Daoy (cell line): ENCODE measurements around the gene YES1. TPM values are rescaled to one million over a fixed set of nuclear protein-coding genes. Genes with fewer than 3 reads are reported as not detected.
A peak's percentile ranks its signal among the peaks of the same experiment; 100 is the strongest.

Experiments used
- DNase-seq: peaks from one replicate; pipeline ENCODE4 v3.0.0-alpha.2; 2015; ENCODE audit warnings: low read depth
- total RNA-seq: library from RNA; depleted of rRNA; stranded (reverse); fragments of >200 nt; shearing (Covaris generic); gene quantifications from 2 replicates; pipeline ENCODE4 v1.2.3, GENCODE V29; 2014

Gene YES1
- total RNA-seq, 1 experiment from 2014 or later, result 48.8 TPM

GRCh38 chr18:725646-726045 is 86.4 kb downstream of the YES1 start:
- DNase-seq, result no peak

GRCh38 chr18:723541-724080 is 88.4 kb downstream of the YES1 start:
- no peak for DNase-seq

DNA sequence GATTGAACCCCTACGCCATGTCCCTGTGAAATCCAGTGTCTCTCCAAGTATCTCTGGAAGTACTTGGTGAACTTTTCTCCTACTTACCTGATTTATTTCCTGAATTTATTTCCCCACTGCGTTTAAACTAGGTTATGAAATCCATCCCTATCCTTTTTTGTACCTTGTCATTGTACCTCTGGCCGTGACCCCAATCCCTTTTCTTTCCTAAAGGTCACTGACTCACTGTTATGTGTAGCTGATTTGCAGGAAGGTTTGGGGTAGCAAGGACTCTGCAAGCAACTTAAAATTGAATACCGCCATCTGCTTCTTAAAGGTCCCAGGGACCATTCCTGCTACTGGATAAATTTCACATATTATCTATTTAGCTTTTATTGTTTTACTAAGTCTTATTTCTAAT is 95.0 kb downstream of the YES1 start:
- DNase-seq, result no peak

DNA sequence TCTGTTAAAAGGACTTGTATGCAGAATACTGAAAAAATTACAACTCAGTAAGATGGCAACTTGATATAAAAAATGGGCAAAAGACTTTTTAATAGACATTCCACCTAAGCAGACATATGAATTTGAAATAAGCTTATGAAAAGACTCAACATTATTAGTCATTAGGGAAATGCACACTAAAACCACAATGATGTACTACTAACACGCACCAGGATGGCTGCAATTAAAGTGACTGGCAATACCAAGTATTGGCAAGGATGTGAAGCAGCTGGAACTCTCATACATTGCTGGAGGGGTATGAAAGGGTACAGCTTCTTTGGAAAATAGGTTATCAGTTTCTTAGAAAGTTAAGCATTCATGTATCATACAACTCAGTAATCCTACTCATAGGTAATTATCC is 96.4 kb downstream of the YES1 start:
- DNase-seq, result peak; percentile 50

- DNase-seq, result no peak
Observed at GRCh38 chr18:713135-713490, 98.9 kb downstream of the YES1 start.

- DNase-seq, result peak; percentile 61
Observed at GRCh38 chr18:712401-713134, 99.5 kb downstream of the YES1 start, which contains the start of gene ENOSF1. Gene ENOSF1, minus strand, starts transcription at chr18:712630. Its CDS starts 43 bp downstream, at chr18:712587.

DNA sequence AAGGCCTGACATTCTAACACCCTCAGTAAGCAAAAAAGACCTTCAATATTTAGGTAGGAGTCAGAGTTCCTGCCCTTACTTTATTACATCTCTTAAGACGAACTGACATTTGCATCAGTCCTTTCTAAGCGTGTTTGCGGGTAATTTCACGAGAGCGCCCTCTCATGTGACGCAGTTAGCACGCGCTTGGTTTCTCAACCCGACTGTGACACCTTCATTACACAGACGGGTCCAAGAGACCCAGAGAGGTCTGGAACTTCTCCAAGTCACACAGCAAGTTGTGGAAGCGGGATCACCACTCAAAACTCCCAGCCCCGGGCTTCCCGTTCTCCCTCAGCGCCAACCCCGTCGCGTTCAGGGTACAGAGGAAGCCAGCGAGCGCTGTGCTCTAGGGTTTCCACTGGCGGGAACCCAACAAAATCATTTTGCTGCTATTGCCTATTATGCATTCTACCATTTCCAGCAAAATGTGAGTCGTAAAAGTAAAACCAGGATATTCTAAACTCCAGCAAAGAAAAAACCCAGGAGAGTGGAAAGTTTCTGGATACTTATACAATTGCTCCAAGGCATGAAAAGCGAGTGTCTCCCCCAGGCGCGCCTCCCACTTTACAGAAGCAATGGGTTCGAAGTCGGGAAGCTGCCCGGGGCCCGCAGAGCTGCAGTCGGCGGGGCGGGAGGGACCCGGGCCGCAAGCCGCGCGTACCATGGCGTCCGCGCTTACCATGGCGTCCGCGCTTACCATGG is 100.2 kb downstream of the YES1 start:
- peak; percentile 55 for DNase-seq

DNA sequence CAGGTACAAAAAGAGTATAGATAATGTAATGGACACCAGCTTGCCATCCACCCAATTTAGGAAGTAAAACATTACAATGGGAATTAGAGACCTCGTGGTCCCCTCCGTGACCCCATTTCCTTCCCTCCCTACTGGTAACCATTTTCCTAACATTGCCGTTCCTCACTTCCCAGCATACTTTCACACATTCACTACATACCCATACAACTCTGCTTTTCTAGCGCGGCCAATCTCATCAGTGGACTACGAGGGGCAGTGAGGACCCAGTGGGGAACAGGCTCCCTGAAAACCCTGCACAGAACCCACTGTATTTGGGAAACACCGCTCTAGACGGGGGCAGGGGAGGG is 100.8 kb downstream of the YES1 start:
- DNase-seq, result no peak

DNA sequence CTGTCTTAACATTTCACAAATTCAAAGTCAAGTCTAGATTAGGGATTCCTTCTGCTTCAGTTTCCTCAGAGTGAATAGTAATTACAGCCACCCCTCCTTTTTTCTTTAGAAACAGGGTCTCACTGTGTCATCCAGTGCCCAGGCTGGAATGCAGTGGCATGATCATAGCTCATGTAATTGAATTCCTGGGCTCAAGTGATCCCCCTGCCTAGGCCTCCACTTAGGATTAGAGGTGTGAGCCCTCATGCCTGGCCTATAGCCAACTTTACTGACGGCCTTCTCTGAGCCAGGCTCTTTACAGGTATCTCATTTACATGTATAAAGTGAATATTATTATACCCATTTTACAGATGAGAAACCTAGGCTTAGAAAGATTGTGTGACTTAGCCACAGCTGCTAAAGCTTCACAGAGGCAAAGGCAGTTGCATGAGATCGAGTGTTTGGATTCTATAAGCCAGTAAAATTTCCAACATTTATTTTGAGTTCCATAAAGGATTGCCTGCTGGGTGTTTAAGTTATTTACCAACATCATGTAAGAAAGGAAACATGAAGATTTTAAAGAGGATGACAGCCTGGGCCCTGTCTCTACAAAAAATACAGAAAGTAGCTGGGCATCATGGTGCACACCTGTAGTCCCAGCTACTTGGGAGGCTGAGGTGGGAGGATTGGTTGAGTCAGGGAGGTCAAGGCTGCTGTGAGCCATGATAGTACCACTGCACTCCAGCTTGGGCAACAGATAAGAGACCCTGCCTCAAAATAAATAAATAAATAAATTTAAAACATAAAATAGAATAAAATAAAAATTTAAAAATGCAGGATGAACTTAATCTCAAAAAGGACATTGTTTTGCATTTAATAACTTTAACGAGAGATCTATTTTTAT is 101.4 kb downstream of the YES1 start:
- no peak for DNase-seq

- DNase-seq, result no peak
Observed at GRCh38 chr18:709771-710170, 102.3 kb downstream of the YES1 start.

DNA sequence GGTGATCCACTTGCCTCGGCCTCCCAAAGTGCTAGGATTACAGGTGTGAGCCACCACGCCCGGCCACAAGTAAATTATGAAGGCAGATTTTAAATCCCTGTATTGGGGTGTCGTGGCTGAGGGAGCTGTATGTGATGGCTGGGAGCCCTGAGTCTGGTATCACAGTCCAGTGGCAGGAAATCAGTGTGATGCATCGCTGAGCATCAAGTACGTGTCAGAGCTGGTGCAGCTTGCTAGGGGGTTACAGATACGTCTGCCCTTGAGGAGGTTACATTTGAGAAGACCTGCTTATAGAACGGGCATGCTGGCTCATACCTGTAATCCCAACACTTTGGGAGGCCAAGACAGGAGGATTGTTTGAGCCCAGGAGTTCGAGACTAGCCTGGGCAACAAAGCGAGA is 103.9 kb downstream of the YES1 start:
- DNase-seq, result no peak

- no peak for DNase-seq
Observed at GRCh38 chr18:706405-706804, 105.6 kb downstream of the YES1 start.

DNA sequence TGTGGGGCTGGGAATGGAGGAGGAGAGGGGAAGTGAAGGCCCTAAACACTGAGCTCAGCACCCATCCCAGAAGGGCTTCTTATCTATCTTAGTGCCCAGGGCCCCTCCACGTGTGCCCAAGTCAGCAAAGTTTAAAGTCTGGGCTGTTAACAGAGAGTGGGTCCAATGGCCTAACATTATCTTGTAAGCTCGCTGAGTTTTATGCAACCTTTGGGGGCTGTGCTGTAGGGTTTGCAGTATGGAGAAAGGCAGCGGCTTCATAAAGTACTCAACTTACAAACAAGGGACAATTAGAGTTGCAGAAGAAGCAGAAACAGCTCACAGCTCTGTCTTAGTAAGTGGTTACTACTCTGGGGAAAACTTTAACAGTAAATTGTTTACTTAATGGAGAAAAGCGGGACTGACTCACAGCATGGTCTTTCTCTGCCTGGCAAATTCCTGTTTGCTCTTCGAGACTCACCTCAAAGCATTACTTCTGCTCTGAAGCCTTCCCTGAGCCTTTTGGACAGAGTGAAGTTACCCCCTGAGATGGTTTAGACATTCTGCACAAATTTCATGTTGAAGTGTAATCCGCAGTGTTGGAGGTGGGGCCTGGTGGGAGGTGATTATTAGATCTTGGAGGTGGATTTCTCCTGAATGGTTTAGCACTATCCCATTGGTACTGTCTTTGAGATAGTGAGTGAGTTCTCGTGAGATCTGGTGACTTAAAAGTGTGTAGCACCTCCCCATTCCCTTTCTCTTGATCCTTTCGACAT is 108.7 kb downstream of the YES1 start:
- peak; percentile 53 for DNase-seq

GRCh38 chr18:697800-698199 is 114.2 kb downstream of the YES1 start:
- DNase-seq, result no peak

GRCh38 chr18:697012-697411 is 115.0 kb downstream of the YES1 start:
- no peak for DNase-seq

DNA sequence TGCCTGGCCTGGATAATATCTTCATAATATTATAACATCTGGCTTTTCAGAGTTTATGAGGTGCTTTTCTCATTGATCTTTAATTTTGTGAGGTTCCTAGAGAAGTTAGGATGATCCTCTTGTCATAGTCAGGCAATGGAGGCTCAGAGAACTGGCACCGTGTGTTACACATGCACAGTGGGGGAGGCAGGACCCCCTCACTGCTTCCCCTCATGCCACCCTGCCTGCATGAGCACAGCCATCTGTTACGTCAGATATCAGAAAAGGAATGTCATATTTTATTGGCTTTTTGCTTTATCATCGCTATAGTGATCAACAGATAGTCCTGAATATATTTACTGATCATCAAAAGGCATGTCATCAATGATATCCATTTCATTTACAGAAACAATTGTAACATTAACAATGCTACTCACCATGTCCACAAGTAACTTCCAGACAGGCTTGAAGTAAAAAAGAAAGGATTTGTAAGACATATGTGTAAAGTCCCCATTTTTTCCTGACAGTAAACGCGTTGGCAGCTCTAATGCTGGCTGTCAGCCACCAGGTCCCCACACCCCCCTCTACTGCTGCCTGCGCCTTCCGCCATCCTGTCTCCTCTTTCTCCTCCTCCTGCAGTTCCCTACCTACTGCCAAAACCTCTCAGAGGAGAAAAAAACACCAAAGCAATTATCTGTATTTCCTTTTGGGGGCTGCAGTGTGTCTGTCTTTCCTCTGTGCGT is 118.4 kb downstream of the YES1 start:
- DNase-seq, result no peak

GRCh38 chr18:692824-693223 is 119.2 kb downstream of the YES1 start:
- no peak for DNase-seq

DNA sequence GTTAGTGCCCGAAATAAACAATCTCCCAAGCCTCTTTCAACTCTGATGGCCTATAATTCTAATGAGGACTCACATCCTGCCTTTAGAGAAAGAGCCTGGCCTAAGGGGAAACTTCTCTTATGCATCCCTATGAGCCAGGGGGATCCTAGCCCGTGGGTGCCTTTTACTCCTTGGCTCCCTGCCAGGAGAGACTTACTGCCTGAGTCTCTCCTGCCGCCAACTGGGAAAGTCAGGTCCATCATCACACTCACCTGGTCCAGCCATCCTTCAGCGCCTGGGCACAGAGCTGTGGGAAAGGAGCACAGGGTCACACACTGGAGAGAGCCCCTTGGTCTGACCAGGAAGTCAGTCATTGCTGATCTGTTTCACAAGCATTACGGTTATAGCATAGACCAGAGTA is 123.7 kb downstream of the YES1 start:
- no peak for DNase-seq

- no peak for DNase-seq
Observed at GRCh38 chr18:686339-687111, 125.5 kb downstream of the YES1 start.

DNA sequence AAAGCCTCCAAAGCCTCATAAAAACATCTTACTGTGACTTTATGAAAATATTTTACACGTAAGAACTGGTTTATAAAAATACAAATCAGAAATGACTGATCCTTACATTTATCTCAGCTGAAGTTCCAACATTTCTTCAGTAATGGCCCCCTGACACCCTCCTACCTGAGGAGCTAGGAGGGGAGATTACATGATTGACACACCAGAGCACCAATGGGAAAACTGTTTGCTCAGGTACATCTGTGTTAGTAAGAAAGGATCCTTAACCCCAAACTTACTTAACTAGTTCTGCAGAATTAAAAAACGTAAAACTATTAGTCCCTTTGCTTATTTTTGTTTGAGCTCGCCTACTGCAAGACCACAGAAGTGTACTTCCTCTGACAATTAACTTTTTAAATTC is 126.6 kb downstream of the YES1 start:
- DNase-seq, result no peak
